ENCODE data around the gene IFITM1. TPM values are rescaled to one million over a fixed set of nuclear protein-coding genes. Genes with fewer than 3 reads are reported as not detected.

IFITM1 gene
- total and polyA plus RNA-seq, 2 of the 8 experiments (the other 6 are each of a cell fraction or from before 2014, with no cell fraction given): 394 to 1,464 TPM

DNA sequence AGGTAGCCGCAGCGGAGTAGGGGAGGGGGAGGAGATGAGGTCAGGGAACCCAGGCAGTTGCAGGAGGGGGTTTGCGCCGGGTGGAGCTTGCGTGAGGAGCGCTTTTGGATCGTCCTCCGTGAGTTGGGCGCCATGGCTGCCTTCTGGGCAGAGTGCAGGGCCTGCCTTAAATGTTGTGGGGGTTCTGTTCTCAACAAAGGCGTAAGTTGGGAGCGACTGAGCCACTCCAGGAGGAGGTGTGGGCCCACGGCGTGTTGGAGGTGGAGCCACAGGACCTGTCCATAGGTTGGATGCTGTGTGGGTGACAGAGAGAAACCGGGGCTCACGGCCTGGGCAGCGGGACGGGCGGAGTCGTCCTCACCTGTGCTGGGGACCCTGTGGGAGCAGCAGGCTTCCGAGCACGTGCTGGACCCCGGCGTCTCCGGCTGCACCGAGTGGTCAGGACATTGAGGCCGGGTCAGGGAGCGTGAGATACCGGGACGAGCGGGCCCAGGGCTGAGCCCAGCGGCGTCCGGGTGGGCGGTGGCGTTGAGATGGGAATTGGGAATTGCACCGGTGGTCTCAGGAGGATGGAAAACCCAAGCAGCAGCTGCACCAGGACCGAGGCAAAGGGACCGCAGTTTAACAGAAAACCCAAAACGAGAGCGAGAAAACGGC, 25.9 kb upstream of the IFITM1 start:
- Histone ChIP-seq H3K9ac (replicated peaks in 1 of 4; ENCODE audit: extremely low read depth in 1 of 4, low read depth in 3 of 4, low read length in 3 of 4) (no peak overlapping the region; a peak in 2 of 7 replicates), H3K18ac (ENCODE audit: extremely low read depth, low read length) (peak overlapping the region; percentile 71; the same call in 1 of the 2 replicates), H3K9me3 (ENCODE audit: insufficient read depth in 2 of 2, low read depth in 1 of 2, low read length in 1 of 2) (peaks cover 0 to 3% of the 10 kb centered on the region in 2 experiments; a peak in 1 of 4 replicates), H4K91ac (replicated peaks; ENCODE audit: insufficient read length, low read length) (peak overlapping the region; percentile 91), H2AFZ (ENCODE audit: low read length) (no peak overlapping the region), H3K27me3 (replicated peaks in 1 of 4; ENCODE audit: control insufficient read depth in 3 of 4, extremely low read depth in 1 of 4, insufficient read depth in 3 of 4, low read length in 3 of 4) (peaks cover 5 to 16% (median 13%) of the 10 kb centered on the region in 4 experiments; a peak in 6 of 7 replicates), H4K20me1 (replicated peaks in 1 of 2; ENCODE audit: control insufficient read depth in 1 of 2, insufficient read depth in 2 of 2, low read length in 2 of 2) (no peaks in the 10 kb centered on the region), H3K79me1 (ENCODE audit: low read depth, low read length) (0 out of 2 replicates have a peak, but pooled peaks cover 4% of the 10 kb centered on the region), H3K36me3 (ENCODE audit: control insufficient read depth in 2 of 4, insufficient read depth in 4 of 4, low read length in 3 of 4) (peaks cover 0 to 12% (median under 1%) of the 10 kb centered on the region in 4 experiments; a peak in 3 of 8 replicates), H3K79me2 (ENCODE audit: control insufficient read depth in 1 of 2, insufficient read depth in 2 of 2, low read length in 2 of 2) (no peaks in the 10 kb centered on the region), H3K4me2 (ENCODE audit: insufficient read depth in 1 of 2, low read depth in 2 of 2, low read length in 2 of 2) (peak overlapping the region; percentile 67 to 84), H3K27ac (ENCODE audit: low read depth, low read length) (no peak overlapping the region), H2BK120ac (replicated peaks; ENCODE audit: low read depth, low read length) (peak overlapping the region; percentile 61), H3K4me1 (replicated peaks in 1 of 4; ENCODE audit: control insufficient read depth in 3 of 4, insufficient read depth in 4 of 4, low read length in 3 of 4) (peaks cover 0 to 42% (median 32%) of the 10 kb centered on the region in 4 experiments; a peak in 6 of 7 replicates), H3K56ac (replicated peaks; ENCODE audit: insufficient read length, low read depth, low read length) (no peak overlapping the region), H3K4me3 (ENCODE audit: extremely low read depth in 1 of 4, insufficient read depth in 2 of 4, low read depth in 3 of 4, low read length in 4 of 4) (peak overlapping the region; percentile 34 to 59 (median 45)), H3K4ac (replicated peaks; ENCODE audit: insufficient read length, low read depth, low read length) (peak overlapping the region; percentile 57), H2AK5ac (ENCODE audit: low read depth, low read length) (peak overlapping the region; percentile 79; the same call in 1 of the 2 replicates), H2BK12ac (ENCODE audit: low read depth, low read length) (peak overlapping the region; percentile 84; the same call in 1 of the 2 replicates), H3K23me2 (ENCODE audit: low read depth, low read length) (peaks cover 5% of the 10 kb centered on the region; the same call in 1 of the 2 replicates), H4K8ac (ENCODE audit: extremely low read depth, insufficient read depth, low read length) (peak overlapping the region; percentile 1; the same call in 1 of the 2 replicates), H2BK15ac (ENCODE audit: low read length) (peak overlapping the region; percentile 92; the same call in 1 of the 2 replicates), H2BK20ac (ENCODE audit: low read length) (peak overlapping the region; percentile 72; the same call in 1 of the 2 replicates), H3K14ac (ENCODE audit: insufficient read length) (no peak overlapping the region), H4K5ac (ENCODE audit: insufficient read length, low read depth, low read length) (no peak overlapping the region), H2BK5ac (ENCODE audit: low read depth, low read length) (peak overlapping the region; percentile 66; the same call in 1 of the 2 replicates), H3K23ac (ENCODE audit: insufficient read length) (no peak overlapping the region)
- DNase-seq (ENCODE audit: low read depth in 1 of 2, low spot score in 2 of 2) (peak in 1 of 2 experiments; percentile 75), FAIRE-seq (no peak)
- peak; percentile 44; the same call in 1 of the 2 replicates for TF ChIP-seq SUZ12 (IDR thresholded peaks at IDR 0.05; ENCODE audit: low read length)
- no peak for TF ChIP-seq CEBPB (IDR thresholded peaks at IDR 0.05; ENCODE audit: low read depth, low read length)
- TF ChIP-seq EZH2 (IDR thresholded peaks at IDR 0.05; ENCODE audit: low read depth, low read length, severe bottlenecking): peak; percentile 57
- TF ChIP-seq, protein P1, sequence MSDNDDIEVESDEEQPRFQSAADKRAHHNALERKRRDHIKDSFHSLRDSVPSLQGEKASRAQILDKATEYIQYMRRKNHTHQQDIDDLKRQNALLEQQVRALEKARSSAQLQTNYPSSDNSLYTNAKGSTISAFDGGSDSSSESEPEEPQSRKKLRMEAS (IDR thresholded peaks at IDR 0.05): peak; percentile 92
- TF ChIP-seq, protein P2, sequence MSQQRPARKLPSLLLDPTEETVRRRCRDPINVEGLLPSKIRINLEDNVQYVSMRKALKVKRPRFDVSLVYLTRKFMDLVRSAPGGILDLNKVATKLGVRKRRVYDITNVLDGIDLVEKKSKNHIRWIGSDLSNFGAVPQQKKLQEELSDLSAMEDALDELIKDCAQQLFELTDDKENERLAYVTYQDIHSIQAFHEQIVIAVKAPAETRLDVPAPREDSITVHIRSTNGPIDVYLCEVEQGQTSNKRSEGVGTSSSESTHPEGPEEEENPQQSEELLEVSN (IDR thresholded peaks at IDR 0.05): peak; percentile 85
- no peak for TF ChIP-seq ZNF274 (IDR thresholded peaks at IDR 0.05; ENCODE audit: borderline replicate concordance, extremely low read depth, low read length)
- TF ChIP-seq KDM1A (IDR thresholded peaks at IDR 0.05; ENCODE audit: borderline replicate concordance, low read length): no peak
- TF ChIP-seq RNF2 (IDR thresholded peaks at IDR 0.05; ENCODE audit: borderline replicate concordance, low read depth, low read length, missing control alignments, poor library complexity, severe bottlenecking): peak; percentile 64
- WGBS, 2 experiments (ENCODE audit: extremely low coverage in 1 of 2, insufficient coverage in 1 of 2, insufficient read length in 1 of 2, insufficient replicate concordance in 2 of 2, low coverage in 1 of 2, low lambda C conversion rate in 2 of 2, missing lambda C conversion rate in 1 of 2): 72% methylated on average over 21 of the region's 41 CpGs; no CpG with 5 or more reads in 1 of the 2 experiments
- POLR2A ChIA-PET (ENCODE audit: partially characterized antibody): interaction anchor here (1.0 to 7.7 kb wide), 7 partner anchors 9 to 80 kb away, joined by 3 to 51 read pairs (median 5); partner anchors contain the start of genes IFITM2 and IFITM5
- CTCF ChIA-PET (ENCODE audit: partially characterized antibody): interaction anchor here (0.9 to 3.9 kb wide), 5 partner anchors 17 to 76 kb away, joined by 3 to 30 read pairs (median 3); no protein-coding TSS in a partner anchor
